Natural killer cell (primary cell): Measurements from ENCODE around the gene THRAP3. TPM values are rescaled to one million over a fixed set of nuclear protein-coding genes. Genes with fewer than 3 reads are reported as not detected.
A peak's percentile ranks its signal among the peaks of the same experiment; 100 is the strongest.

Experiments used
- ATAC-seq, 3 donors: fragments of 150-1000 bp in 2 of 3; fragments of 200-7000 bp in 1 of 3; cut with Tn5 transposase; 1 replicate in 1 of 3; 2 replicates in 2 of 3; pipeline ENCODE4 v1.10.0; 2021; ENCODE audit warnings: mild to moderate bottlenecking in 2 of 3, moderate library complexity in 2 of 3
- DNase-seq, 2 donors: peaks; one replicate each; pipeline versions ENCODE4 v3.0.0 to v3.0.0-alpha.2; 2013 to 2021; ENCODE audit warnings: mixed read lengths in 1 of 2
- H3K27ac ChIP-seq: one replicate; pipeline ENCODE4 v1.5.1; 2013; ENCODE audit warnings: mild to moderate bottlenecking, low read length
- H3K27me3 ChIP-seq: one replicate; pipeline ENCODE4 v1.6.1; 2013; ENCODE audit warnings: low read length; ENCODE audit not compliant: control insufficient read depth, insufficient read depth
- H3K36me3 ChIP-seq: one replicate; pipeline ENCODE4 v1.6.1; 2013; ENCODE audit warnings: low read length; ENCODE audit not compliant: control insufficient read depth, insufficient read depth
- H3K4me1 ChIP-seq: one replicate; pipeline ENCODE4 v1.6.1; 2013; ENCODE audit warnings: low read length; ENCODE audit not compliant: control insufficient read depth, insufficient read depth
- H3K4me3 ChIP-seq: one replicate; pipeline ENCODE4 v1.5.1; 2013; ENCODE audit warnings: low read length
- H3K9me3 ChIP-seq: one replicate; pipeline ENCODE4 v1.6.1; 2013; ENCODE audit warnings: low read length; ENCODE audit not compliant: control insufficient read depth, insufficient read depth
- H3K27ac Mint-ChIP-seq, 2 donors: one replicate each; pipeline ENCODE4 v1.8.0; 2022; ENCODE audit warnings: mild to moderate bottlenecking in 2 of 2, mixed read lengths in 2 of 2, moderate library complexity in 1 of 2
- H3K27me3 Mint-ChIP-seq, 2 donors: one replicate each; pipeline ENCODE4 v1.8.0; 2022; ENCODE audit warnings: low read depth in 2 of 2, mixed read lengths in 2 of 2
- H3K36me3 Mint-ChIP-seq: one replicate; pipeline ENCODE4 v1.8.0; 2022; ENCODE audit warnings: mixed read lengths
- H3K4me1 Mint-ChIP-seq, 2 donors: one replicate each; pipeline ENCODE4 v1.8.0; 2022; ENCODE audit warnings: mixed read lengths in 2 of 2
- H3K4me3 Mint-ChIP-seq: one replicate; pipeline ENCODE4 v1.8.0; 2022; ENCODE audit warnings: mild to moderate bottlenecking, moderate library complexity, mixed read lengths
- H3K9me3 Mint-ChIP-seq, 2 donors: one replicate each; pipeline ENCODE4 v1.8.0; 2022; ENCODE audit warnings: mixed read lengths in 2 of 2
- WGBS: methylation state at CpG from one replicate; pipeline ENCODE4 v1.1.7; 2013; ENCODE audit warnings: missing lambda C conversion rate; ENCODE audit not compliant: insufficient coverage; 5-methylcytosine and 5-hydroxymethylcytosine counted together
- intact Hi-C: fragments of 100-400 bp; cut with micrococcal nuclease; formaldehyde crosslinking; loops from one replicate; pipeline ENCODE4 v1.14.2; 2022
- total RNA-seq, 4 donors: library from RNA; stranded (reverse); fragments of 120-200 nt in 1 of 4; gene quantifications; one replicate each; pipeline versions ENCODE4 v1.2.3 to v1.2.4, GENCODE V29; 2013 to 2022
- TF ChIP-seq, protein P1 (sequence below): fragments of 200-600 bp; IDR thresholded peaks from one replicate; pipeline ENCODE4 v1.8.0; 2022; ENCODE audit warnings: antibody characterized with exemption

Gene THRAP3
- total RNA-seq, 3 donors from 2014 or later (not counting 1 experiment from before 2014, with no cell fraction given), result 88.6 to 110 (median 97.4) TPM

GRCh38 chr1:36345353-36345752, 121.1 kb downstream of the THRAP3 start:
- Histone ChIP-seq H3K9me3 (no peaks in the 10 kb centered on the region), H3K4me3 (no peak overlapping the region), H3K4me1 (peaks cover 20% of the 10 kb centered on the region), H3K36me3 (peaks cover 60% of the 10 kb centered on the region), H3K27me3 (no peaks in the 10 kb centered on the region), H3K27ac (no peak overlapping the region)
- no peaks in the 10 kb centered on the region for H3K9me3 Mint-ChIP-seq
- 96% methylated on average over 7 of the region's 7 CpGs for WGBS
- ATAC-seq, result no peak
- no peaks in the 10 kb centered on the region for H3K27me3 Mint-ChIP-seq
- TF ChIP-seq, protein P1, sequence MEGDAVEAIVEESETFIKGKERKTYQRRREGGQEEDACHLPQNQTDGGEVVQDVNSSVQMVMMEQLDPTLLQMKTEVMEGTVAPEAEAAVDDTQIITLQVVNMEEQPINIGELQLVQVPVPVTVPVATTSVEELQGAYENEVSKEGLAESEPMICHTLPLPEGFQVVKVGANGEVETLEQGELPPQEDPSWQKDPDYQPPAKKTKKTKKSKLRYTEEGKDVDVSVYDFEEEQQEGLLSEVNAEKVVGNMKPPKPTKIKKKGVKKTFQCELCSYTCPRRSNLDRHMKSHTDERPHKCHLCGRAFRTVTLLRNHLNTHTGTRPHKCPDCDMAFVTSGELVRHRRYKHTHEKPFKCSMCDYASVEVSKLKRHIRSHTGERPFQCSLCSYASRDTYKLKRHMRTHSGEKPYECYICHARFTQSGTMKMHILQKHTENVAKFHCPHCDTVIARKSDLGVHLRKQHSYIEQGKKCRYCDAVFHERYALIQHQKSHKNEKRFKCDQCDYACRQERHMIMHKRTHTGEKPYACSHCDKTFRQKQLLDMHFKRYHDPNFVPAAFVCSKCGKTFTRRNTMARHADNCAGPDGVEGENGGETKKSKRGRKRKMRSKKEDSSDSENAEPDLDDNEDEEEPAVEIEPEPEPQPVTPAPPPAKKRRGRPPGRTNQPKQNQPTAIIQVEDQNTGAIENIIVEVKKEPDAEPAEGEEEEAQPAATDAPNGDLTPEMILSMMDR, result no peak
- H3K4me3 Mint-ChIP-seq, result no peak overlapping the region
- peaks cover 7% of the 10 kb centered on the region for H3K36me3 Mint-ChIP-seq
- H3K4me1 Mint-ChIP-seq, result peaks cover 0 to 4% of the 10 kb centered on the region in 2 donors
- no peak for DNase-seq
- H3K27ac Mint-ChIP-seq, result no peak overlapping the region
- intact Hi-C loops, result no loop called here

GRCh38 chr1:36346741-36347370, 122.6 kb downstream of the THRAP3 start:
- H3K36me3 Mint-ChIP-seq, result no peaks in the 10 kb centered on the region
- no peak for ATAC-seq
- H3K9me3 Mint-ChIP-seq, result no peaks in the 10 kb centered on the region
- H3K4me1 Mint-ChIP-seq, result peaks cover 0 to 17% of the 10 kb centered on the region in 2 donors
- Histone ChIP-seq H3K9me3 (no peaks in the 10 kb centered on the region), H3K27ac (no peak overlapping the region), H3K36me3 (peaks cover 57% of the 10 kb centered on the region), H3K4me3 (no peak overlapping the region), H3K27me3 (no peaks in the 10 kb centered on the region), H3K4me1 (peaks cover 35% of the 10 kb centered on the region)
- H3K4me3 Mint-ChIP-seq, result no peak overlapping the region
- TF ChIP-seq, protein P1, result no peak
- H3K27ac Mint-ChIP-seq, result no peak overlapping the region
- no peak for DNase-seq
- intact Hi-C loops, result no loop called here
- 91% methylated on average over 8 of the region's 8 CpGs for WGBS
- no peaks in the 10 kb centered on the region for H3K27me3 Mint-ChIP-seq

- H3K4me1 ChIP-seq, result peaks cover 36% of the 10 kb centered on the region
- no peaks in the 10 kb centered on the region for H3K27me3 ChIP-seq
- ATAC-seq (peak in 1 of 3 donors; percentile 28), DNase-seq (no peak)
- 57% methylated on average over 7 of the region's 7 CpGs for WGBS
- H3K27ac ChIP-seq, result no peak overlapping the region
- intact Hi-C loops, result no loop called here
- Mint-ChIP-seq H3K36me3 (no peaks in the 10 kb centered on the region), H3K4me1 (peaks cover 0 to 28% of the 10 kb centered on the region in 2 donors), H3K4me3 (no peak overlapping the region), H3K27ac (no peak overlapping the region), H3K27me3 (no peaks in the 10 kb centered on the region), H3K9me3 (no peaks in the 10 kb centered on the region)
- no peaks in the 10 kb centered on the region for H3K9me3 ChIP-seq
- no peak overlapping the region for H3K4me3 ChIP-seq
- H3K36me3 ChIP-seq, result peaks cover 65% of the 10 kb centered on the region
- TF ChIP-seq, protein P1, result no peak
Measured at GRCh38 chr1:36349241-36349671, 125.0 kb downstream of the THRAP3 start.

DNA sequence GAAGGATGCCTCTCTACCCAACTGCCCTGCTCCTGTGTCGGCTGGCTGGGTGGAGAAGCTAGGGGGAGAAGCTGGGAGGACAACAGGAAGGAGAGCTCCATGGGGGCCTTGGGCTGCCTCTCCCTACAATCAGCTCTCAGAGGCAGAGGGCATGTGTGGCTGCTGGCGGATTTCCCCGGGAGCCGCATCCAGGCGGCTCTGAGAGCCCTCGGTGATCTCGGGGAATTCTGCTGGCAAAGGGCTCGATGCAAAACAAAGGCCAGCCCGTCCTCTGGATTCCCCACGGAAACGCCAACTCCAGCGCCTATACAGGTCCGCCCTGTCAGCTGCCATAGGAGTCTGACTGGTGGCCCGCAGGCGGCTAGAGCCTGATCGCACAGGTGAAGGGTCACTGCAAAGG, 125.6 kb downstream of the THRAP3 start:
- no peak overlapping the region for H3K4me3 ChIP-seq
- H3K9me3 ChIP-seq, result no peaks in the 10 kb centered on the region
- ATAC-seq (no peak), DNase-seq (no peak)
- Mint-ChIP-seq H3K4me3 (no peak overlapping the region), H3K4me1 (peaks cover 0 to 28% of the 10 kb centered on the region in 2 donors), H3K9me3 (no peaks in the 10 kb centered on the region), H3K27ac (peak overlapping the region; percentile 54 to 84), H3K36me3 (no peaks in the 10 kb centered on the region), H3K27me3 (no peaks in the 10 kb centered on the region)
- WGBS, result 97% methylated on average over 16 of the region's 16 CpGs
- peak overlapping the region; percentile 38 for H3K27ac ChIP-seq
- intact Hi-C loops, result no loop called here
- TF ChIP-seq, protein P1, result no peak
- H3K27me3 ChIP-seq, result no peaks in the 10 kb centered on the region
- peaks cover 67% of the 10 kb centered on the region for H3K36me3 ChIP-seq
- peaks cover 36% of the 10 kb centered on the region for H3K4me1 ChIP-seq
